Measurements from ENCODE around the gene WWOX. TPM values are rescaled to one million over a fixed set of nuclear protein-coding genes. Genes with fewer than 3 reads are reported as not detected.

The WWOX gene
- total and polyA plus RNA-seq, 2 of the 13 experiments (the other 11 are each of a cell fraction or from before 2014, with no cell fraction given), result 9.1 to 37.4 TPM

DNA sequence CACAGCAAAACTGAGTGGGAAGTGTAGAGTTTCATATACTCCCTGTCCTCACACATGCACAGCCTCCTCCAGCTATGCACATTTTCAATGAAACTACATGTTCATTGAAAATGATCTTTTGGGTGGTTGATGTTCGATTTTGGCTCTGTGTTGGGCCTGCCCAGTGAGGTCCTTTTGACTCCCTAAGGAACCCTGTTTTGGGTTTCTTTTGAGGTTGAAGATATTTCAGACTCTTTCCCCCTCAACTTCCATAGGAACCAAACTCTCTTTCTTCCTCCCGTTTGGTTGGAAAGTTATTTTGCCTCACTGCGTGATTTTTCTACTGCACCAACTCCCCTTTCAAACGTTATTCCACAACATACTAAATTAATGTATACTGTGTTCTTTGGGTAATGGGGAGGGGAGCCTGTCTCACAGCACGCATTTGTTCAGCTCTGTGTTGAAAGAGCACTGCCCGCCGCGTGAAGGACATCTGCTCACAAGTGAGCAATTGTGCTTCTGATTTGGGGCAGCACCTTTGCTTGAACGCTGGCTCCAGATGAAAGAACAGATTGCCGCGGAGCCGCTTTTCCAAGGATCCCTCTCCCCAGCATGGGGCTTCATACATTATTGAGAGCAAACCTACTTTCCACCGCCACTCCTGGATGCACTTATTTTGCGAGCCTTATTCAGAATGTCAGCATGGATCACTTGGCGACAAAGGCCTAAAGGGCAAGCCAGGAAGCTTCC is 385.9 kb downstream of the WWOX start (continued):
- TF ChIP-seq PBX3 (CRISPR knock-in tag; IDR thresholded peaks at IDR 0.05; ENCODE audit: borderline replicate concordance) (0 out of 2 replicates have a peak, but pooled peaks have one; percentile 52), BORCS8-MEF2B (CRISPR knock-in tag; IDR thresholded peaks at IDR 0.05) (peak; percentile 61; the same call in 1 of the 2 replicates), ETV6 (CRISPR knock-in tag; conservative IDR thresholded peaks at IDR 0.05) (no peak; the same call in 1 of the 2 replicates), HDAC6 (IDR thresholded peaks at IDR 0.05; ENCODE audit: low read depth, low read length) (no peak), SRSF4 (IDR thresholded peaks at IDR 0.05; ENCODE audit: low read depth, low read length, poor library complexity, severe bottlenecking) (no peak), RFXAP (CRISPR knock-in tag; IDR thresholded peaks at IDR 0.05; ENCODE audit: borderline replicate concordance) (peak; percentile 76; the same call in 1 of the 2 replicates), ZNF282 (IDR thresholded peaks at IDR 0.05; ENCODE audit: partially characterized antibody) (no peak), TCF7L2 (IDR thresholded peaks at IDR 0.05; ENCODE audit: low read depth, low read length) (peak; percentile 83), RBM22 (optimal IDR thresholded peaks at IDR 0.05; ENCODE audit: low read length) (no peak), FOSL2 (CRISPR knock-in tag; IDR thresholded peaks at IDR 0.05) (peak; percentile 81), ZZZ3 (CRISPR knock-in tag; IDR thresholded peaks at IDR 0.05; ENCODE audit: borderline replicate concordance) (no peak), MED1 (CRISPR knock-in tag; IDR thresholded peaks at IDR 0.05) (peak; percentile 95), DDIT3 (CRISPR knock-in tag; IDR thresholded peaks at IDR 0.05) (no peak), ZBTB7B (CRISPR knock-in tag; IDR thresholded peaks at IDR 0.05) (peak; percentile 64), ZNF710 (CRISPR knock-in tag; IDR thresholded peaks at IDR 0.05; ENCODE audit: borderline replicate concordance) (peak; percentile 97), CHD2 (IDR thresholded peaks at IDR 0.05; ENCODE audit: low read depth, low read length) (0 out of 2 replicates have a peak, but pooled peaks have one; percentile 11)
- TF ChIP-seq, protein P1, sequence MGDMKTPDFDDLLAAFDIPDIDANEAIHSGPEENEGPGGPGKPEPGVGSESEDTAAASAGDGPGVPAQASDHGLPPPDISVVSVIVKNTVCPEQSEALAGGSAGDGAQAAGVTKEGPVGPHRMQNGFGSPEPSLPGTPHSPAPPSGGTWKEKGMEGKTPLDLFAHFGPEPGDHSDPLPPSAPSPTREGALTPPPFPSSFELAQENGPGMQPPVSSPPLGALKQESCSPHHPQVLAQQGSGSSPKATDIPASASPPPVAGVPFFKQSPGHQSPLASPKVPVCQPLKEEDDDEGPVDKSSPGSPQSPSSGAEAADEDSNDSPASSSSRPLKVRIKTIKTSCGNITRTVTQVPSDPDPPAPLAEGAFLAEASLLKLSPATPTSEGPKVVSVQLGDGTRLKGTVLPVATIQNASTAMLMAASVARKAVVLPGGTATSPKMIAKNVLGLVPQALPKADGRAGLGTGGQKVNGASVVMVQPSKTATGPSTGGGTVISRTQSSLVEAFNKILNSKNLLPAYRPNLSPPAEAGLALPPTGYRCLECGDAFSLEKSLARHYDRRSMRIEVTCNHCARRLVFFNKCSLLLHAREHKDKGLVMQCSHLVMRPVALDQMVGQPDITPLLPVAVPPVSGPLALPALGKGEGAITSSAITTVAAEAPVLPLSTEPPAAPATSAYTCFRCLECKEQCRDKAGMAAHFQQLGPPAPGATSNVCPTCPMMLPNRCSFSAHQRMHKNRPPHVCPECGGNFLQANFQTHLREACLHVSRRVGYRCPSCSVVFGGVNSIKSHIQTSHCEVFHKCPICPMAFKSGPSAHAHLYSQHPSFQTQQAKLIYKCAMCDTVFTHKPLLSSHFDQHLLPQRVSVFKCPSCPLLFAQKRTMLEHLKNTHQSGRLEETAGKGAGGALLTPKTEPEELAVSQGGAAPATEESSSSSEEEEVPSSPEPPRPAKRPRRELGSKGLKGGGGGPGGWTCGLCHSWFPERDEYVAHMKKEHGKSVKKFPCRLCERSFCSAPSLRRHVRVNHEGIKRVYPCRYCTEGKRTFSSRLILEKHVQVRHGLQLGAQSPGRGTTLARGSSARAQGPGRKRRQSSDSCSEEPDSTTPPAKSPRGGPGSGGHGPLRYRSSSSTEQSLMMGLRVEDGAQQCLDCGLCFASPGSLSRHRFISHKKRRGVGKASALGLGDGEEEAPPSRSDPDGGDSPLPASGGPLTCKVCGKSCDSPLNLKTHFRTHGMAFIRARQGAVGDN (CRISPR knock-in tag; IDR thresholded peaks at IDR 0.05), result peak; percentile 77
- TF ChIP-seq, protein P2, sequence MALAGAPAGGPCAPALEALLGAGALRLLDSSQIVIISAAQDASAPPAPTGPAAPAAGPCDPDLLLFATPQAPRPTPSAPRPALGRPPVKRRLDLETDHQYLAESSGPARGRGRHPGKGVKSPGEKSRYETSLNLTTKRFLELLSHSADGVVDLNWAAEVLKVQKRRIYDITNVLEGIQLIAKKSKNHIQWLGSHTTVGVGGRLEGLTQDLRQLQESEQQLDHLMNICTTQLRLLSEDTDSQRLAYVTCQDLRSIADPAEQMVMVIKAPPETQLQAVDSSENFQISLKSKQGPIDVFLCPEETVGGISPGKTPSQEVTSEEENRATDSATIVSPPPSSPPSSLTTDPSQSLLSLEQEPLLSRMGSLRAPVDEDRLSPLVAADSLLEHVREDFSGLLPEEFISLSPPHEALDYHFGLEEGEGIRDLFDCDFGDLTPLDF (CRISPR knock-in tag; IDR thresholded peaks at IDR 0.05), result no peak
- TF ChIP-seq, protein P3, sequence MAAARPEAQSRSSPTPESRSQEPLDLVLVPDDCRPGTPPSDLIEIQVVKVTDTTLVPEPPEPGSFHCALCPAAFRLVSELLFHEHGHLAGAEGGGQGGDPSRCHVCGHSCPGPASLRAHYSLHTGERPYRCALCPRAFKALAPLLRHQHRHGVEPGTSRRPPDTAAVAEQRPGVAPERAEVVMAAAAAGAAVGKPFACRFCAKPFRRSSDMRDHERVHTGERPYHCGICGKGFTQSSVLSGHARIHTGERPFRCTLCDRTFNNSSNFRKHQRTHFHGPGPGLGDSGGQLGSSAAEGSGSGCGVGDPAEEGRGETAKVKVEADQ (CRISPR knock-in tag; IDR thresholded peaks at IDR 0.05; ENCODE audit: borderline replicate concordance), result peak; percentile 28; the same call in 1 of the 2 replicates
